Mammary epithelial cell (primary cell): ENCODE results near the gene IFT25.

Experiments
- CTCF ChIP-seq, 2 donors: IDR thresholded peaks in 1 of 2; conservative IDR thresholded peaks in 1 of 2; 2 replicates each; pipeline ENCODE4 v1.5.1; 2011 to 2012; ENCODE audit warnings: inconsistent platforms in 2 of 2, low read length in 2 of 2, mild to moderate bottlenecking in 2 of 2, control low read depth in 1 of 2, low read depth in 1 of 2; ENCODE audit not compliant: insufficient read depth in 1 of 2; ENCODE audit errors: extremely low read depth in 1 of 2
- EZH2 ChIP-seq: IDR thresholded peaks from 2 replicates; pipeline ENCODE4 v1.6.1; 2012; ENCODE audit warnings: low read length, inconsistent platforms, borderline replicate concordance

- TF ChIP-seq CTCF (conservative IDR thresholded peaks at IDR 0.05 in 1 of 2, IDR thresholded peaks at IDR 0.05 in 1 of 2; ENCODE audit: extremely low read depth in 1 of 2, insufficient read depth in 1 of 2, low read depth in 1 of 2, low read length in 2 of 2) = no peak
- no peak for TF ChIP-seq EZH2
Observed at GRCh38 chr1:53984726-53985125, 39.2 kb upstream of the IFT25 start.
